Left ventricle myocardium superior (tissue), 1 donor: Measurements from ENCODE around the gene FAU. TPM values are rescaled to one million over a fixed set of nuclear protein-coding genes. Genes with fewer than 3 reads are reported as not detected.

Experiments
- ATAC-seq: fragments of 200-7000 bp; cut with Tn5 transposase; one replicate; pipeline ENCODE4 v1.9.1; 2020; ENCODE audit warnings: mild to moderate bottlenecking, moderate library complexity
- DNase-seq: peaks from one replicate; pipeline ENCODE4 v3.0.0-alpha.2; 2020
- intact Hi-C: fragments of 100-400 bp; cut with micrococcal nuclease; formaldehyde crosslinking; loops from one replicate; pipeline ENCODE4 v1.11.0; 2022
- total RNA-seq: library from RNA; stranded (reverse); fragmentation: NEBNext Ultra II Directional; extraction: Animal tissue kit (Norgen Biotek cat#: 25700); gene quantifications from one replicate; pipeline ENCODE4 v1.2.1, GENCODE V29; 2021
- donor health status: DM: no; HTN: yes; CAD: no; lungs with severe emphysema.

FAU gene
- total RNA-seq, 1 donor from 2014 or later, result 724 TPM

DNA sequence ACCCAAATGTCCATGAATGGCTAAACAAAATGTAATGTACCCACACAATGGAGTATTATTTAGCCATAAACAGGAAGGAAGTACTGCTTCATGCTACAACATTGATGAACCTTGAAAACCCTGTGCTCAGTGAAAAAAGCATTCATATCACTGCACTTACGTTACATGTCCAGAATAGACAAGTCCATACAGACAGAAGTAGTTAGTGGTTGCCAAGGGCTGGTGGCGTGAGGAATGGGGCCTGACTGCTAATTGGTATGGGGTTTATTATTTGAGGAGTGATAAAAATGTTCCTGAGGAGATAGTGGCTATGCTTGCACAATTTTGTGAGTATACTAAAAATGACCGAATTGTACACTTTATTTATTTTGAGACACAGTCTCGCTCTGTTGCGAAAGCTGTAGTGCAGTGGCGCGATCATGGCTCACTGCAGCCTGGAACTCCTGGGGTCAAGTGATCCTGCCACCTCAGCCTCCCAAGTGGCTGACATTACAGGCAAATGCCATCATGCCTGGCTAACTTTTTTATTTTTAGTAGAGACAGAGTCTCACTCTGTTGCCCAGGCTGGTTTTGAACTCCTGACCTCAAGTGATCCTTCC lies 20.1 kb upstream of the FAU start:
- intact Hi-C loops, result no loop called here
- DNase-seq, result no peak
- no peak for ATAC-seq

DNA sequence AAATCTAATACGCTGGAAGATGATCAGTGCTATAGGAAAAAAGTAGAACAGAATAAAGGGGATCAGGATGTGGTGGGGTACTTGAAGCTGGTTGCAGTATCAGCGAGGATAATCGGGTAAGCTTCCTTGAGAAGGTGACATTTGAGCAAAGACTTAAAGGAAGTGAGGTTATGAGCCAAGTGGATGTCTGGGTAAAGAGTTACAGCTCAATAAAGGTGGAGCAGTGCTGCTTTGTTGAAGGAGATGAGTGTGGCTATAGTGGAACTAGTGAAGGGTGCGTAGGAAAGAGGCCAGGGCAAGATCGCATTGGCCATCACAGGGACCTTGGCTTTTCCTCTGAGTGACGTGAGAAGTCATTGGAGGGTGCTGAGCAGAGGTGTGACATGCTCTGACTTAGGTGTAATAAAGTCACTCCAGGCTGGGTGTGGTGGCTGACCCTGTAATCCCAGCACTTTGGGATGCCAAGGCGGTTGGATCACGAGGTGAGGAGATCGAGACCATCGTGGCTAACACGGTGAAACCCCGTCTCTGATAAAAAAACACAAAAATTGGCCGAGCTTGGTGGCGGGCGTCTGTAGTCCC lies 14.7 kb upstream of the FAU start:
- intact Hi-C loops, result no loop called here
- no peak for DNase-seq
- no peak for ATAC-seq

DNA sequence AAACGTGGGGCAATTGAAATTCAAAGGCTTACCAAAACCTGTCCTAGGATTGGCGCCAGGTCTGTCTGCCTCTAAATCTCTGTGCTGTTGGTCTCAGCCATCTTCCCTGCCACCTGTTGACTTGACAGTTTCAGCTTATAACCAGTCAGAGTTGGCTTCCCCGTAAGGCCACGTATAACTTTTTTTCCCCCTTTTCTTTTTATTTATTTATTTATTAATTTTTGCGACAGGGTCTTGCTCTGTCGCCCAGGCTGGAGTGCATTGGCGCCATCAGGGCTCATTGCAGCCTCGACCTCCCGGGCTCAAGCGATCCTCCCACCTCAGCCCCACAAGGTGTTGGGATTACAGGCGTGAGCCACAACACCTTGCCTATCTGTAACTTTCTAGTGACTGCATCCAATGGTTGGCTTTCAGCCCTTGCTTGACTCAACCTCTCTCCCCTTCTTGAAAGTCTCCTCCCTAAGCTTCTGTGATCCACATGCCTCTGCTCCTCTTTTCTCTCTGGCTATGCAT lies 13.8 kb upstream of the FAU start:
- intact Hi-C loops, result no loop called here
- ATAC-seq (no peak), DNase-seq (no peak)

DNA sequence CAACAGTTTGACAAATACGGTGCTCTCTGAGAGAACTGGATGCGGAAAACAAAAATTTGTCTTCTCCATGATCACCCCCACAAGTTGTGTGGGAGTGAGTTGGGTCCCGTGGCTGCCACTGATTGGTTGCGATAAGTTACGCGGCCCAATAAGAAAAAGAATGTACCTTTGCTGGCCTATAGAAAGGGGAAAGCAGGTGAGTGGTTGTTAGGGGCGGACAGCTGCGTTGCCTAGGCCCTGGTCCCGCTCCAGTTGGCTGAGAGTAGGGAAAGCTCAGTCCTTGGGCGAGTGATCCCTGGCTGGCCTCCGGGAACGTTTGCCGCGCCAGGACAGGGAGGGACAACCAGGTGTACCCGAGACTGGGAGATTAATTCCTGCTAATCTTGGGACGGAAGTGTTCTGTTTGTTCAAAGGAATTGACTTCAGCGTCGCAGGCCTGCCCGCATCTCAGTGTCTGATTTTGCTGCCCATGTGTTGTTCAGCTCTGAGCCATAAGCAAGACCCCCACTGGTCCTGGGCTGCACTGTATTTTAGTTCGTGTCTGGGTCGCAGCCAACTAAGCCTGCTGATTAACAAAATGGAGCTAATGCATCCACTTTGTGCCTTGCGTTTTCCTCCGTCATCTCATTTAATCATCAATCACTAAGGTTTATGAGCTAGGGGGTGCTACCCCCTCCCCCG lies 13.2 kb upstream of the FAU start:
- DNase-seq (peak; percentile 92), ATAC-seq (peak; percentile 90)
- intact Hi-C loops, result no loop called here

DNA sequence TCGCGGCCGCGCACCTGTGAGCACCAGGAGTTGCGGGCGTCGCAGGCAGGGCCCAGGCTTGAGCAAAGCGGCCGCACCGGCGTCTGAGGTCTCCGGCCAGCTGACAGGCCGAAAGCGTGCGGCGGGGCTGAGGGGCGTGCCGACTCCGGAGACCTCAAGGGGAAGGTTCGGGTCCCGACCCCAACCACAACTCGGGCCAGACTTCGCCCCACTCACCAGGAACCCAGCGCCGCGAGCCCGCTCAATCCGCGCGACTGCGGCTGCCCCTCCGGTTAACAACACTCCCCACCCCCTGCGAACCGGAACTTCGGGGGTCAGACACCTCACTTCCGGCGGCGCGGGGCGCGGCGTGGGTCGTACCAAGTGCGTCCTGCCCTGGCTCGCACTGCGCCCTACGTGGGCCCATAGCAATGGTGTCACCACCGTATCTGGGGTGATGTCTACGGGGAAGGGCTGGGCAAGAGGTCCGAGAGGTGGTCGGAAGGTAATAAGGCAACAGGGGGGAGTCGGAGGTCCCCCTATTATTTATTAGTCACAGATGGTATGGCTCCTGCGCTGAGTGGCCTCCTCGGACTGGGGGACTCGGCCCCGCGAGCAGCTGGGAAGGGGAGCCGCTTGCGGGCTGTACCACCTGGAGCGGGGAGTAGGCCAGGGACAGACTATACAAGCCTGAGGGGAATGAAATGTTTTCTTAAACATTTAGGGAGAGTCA lies 12.5 kb upstream of the FAU start, which contains the start of gene SYVN1:
Gene SYVN1 (minus strand): TSS at position 280 of the 712 bp plus-strand sequence. CDS start 918 bp downstream, outside the sequence.
- intact Hi-C loops, result no loop called here
- ATAC-seq (peak; percentile 92), DNase-seq (peak; percentile 95)

DNA sequence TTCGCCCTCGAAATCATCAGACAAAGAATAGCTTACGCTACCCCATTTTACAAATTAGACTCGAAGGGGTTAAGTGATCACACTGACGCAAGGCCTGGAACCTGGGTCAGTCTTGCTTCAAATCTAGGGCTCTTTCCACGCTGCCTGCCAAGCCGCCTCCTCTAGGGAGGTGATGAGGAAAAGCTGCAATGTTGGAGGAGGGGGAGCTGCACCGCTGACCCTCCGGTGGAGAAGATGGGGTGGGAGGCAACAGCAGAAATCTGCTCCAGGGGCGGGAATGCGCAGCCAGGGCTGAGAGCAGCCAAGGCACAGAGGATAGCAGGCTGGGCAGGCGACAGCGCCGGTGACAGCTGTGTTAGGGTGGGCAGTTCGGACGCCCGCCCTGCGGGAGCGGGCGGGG lies 11.8 kb upstream of the FAU start:
- intact Hi-C loops, result no loop called here
- DNase-seq, result peak; percentile 64
- ATAC-seq, result peak; percentile 0

DNA sequence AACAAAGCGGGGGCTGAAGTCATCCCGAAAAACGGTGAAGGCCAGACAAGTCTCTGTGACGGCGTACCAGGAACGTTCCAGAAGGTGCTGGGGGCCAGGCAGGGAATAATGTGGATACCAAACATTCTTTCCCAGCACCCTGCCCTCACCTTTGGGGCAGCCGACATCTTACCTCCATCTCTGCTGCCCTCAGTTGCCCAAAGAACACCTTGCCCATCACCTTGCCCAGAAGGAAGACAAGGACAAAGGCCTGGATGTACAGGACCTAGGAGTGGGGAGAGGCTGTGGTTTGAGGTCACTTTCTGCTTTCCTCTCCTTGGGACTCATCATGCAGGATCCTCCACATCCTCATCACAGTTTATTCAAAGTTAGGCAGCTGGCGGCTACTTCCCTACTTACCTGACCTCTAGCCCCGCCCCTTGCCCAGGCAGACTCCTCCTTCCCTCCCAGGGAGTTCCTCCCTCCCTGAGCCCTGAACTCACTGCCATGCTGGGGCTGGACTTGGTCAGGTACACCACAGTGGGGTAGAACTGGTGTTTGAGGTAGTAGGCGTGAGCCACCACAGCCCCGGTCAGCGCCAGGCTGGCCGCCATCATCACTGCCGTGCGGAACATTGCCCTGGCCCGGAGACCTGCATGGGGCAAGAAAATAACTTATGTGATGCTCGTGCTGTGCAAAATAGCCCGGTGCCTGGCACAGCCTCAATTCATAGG lies 11.2 kb upstream of the FAU start:
- ATAC-seq (no peak), DNase-seq (no peak)
- intact Hi-C loops, result no loop called here

DNA sequence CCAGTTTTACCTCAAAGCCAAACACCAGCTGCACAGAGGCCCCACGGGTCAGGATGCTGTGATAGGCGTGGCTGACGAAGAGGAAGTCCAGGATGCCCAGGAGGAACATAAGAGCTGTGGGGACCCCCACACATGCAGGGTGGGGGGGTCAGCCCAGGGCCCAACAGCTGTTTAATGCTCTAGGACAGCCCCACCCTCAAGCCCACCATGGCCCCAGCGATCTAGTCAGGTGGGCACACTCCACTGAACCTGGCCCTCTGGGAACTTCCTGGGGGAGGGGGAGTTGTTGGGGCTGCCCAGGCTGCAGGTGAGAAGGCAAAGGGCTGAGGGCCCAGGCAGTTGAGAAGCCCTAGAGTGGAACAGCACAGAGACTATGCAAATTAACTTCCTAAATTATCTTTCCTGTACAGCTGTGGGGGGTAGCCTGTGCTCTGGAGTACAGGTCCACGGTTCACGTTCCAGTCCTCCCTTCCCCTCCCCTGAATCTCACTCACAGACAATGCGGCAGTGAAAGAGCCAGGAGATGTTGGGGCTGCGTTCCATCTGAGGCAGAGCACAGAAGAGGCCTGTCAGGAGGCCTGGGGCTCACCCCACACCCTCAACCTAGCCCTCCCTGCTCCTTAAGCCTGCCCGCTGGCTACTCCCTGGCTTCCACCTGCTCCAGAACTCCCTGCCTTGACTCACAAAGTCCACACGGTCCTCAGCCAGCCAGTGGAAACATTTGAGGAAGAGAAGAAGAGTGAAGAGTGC lies 10.5 kb upstream of the FAU start:
- intact Hi-C loops, result no loop called here
- DNase-seq (no peak), ATAC-seq (no peak)

DNA sequence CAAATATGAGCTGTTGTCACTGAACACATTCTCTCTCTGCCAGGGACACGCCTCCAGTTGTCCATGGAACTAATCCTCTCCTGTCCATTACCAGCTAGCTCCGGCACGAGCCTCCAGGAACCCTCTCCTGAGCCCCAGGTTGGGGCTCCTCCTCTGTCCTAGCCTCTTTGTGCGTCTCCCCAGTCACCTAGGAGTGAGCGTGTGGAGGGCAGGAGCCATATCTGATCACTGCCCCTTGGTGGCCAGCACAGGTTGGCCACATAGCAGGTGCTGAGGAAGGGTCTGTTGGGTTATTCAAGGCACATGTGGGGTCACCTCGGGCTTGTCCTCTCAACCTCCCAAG lies 9.9 kb upstream of the FAU start:
- intact Hi-C loops, result no loop called here
- ATAC-seq (no peak), DNase-seq (no peak)

DNA sequence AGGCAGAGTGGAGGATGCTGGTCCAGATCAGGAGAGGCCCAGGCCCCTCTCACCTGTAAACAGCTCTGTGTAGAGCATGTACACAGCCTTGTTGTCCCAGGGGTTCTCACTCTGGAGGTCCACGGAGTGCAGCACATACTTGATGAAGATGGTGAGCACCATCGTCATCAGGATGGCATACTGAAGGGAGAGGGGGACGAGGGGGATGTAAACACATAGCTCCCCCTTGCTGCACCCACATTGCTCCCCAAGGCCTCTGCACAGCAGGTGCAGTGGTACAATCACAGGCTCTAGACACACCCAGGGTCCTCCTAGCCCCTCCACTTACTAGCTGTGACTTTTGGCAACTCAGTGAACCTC lies 9.5 kb upstream of the FAU start:
- ATAC-seq (no peak), DNase-seq (no peak)
- intact Hi-C loops, result no loop called here

DNA sequence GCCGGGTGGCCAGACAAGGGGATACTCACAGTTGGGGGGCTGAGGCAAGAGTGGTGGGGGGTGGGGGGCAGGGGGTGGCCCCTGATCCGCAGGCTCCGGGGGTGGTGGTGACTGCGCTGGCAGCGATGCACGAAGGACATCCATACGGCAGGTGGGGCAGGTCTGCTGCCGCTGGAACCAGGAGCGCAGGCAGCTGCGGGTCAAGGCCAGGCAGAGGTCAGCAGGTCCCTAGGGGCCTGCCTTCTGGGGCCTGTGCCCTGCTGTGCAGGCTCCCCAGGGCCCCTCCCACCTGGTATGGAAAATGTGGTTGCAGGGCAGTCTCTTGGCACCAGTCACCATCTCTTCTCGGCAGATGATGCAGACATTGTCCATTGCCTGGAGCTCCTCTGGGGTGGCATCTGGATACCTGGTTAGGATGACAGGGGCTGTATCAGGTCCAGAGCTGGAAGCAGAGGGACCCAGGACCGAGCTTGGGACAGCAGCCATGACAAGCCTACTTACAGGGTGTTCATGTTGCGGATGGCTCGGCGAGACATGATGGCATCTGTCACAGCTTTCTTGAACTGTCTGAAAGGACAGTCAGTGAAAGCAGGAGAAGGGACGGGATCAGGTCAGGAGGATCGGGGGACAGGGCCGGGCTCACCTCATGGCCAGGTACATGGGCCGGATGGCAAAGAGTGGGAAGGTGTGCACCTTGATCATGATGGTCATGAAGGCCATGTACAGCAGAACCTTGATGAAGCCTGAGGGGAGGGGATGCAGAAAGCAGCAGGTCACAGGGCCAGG lies 8.9 kb upstream of the FAU start:
- DNase-seq (no peak), ATAC-seq (no peak)
- intact Hi-C loops, result no loop called here

DNA sequence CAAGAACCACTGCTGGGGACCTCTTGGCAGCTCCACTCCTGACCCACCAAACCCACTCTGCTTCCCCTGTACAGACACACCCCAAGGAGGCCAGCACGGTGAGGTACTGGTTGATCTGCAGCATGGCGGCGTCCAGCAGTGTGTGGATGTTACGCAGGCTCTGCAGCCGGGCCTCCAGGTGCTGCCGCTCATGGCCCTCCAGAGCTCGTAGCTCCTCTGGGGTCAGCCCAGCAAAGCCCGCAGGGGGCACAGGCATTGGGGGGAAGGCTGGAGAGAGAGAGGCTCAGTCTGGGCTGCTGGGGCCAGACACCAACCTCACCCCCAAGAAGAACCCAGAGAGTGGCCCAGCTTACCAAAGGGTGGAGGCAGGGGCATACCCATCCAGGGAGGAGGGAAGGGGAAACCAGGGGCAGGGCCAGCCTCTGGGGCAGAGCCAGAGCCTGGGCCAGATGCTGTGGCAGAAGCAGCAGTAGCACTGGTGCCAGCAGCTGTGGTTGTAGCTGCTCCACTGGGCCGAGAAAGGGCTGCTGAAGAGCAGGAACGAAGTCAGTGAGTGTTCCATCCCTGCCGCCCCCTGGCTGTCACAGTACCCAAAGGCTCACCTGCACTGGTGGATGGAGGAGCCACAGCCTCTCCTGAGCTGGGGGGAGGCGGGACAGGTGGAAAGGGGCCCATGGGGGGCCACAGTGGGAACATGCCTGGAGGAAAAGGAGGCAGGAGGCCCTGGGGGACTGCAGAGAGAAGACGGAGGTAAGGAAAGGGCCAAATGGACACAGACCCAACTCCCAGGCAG lies 7.9 kb upstream of the FAU start:
- DNase-seq (no peak), ATAC-seq (no peak)
- intact Hi-C loops, result no loop called here

DNA sequence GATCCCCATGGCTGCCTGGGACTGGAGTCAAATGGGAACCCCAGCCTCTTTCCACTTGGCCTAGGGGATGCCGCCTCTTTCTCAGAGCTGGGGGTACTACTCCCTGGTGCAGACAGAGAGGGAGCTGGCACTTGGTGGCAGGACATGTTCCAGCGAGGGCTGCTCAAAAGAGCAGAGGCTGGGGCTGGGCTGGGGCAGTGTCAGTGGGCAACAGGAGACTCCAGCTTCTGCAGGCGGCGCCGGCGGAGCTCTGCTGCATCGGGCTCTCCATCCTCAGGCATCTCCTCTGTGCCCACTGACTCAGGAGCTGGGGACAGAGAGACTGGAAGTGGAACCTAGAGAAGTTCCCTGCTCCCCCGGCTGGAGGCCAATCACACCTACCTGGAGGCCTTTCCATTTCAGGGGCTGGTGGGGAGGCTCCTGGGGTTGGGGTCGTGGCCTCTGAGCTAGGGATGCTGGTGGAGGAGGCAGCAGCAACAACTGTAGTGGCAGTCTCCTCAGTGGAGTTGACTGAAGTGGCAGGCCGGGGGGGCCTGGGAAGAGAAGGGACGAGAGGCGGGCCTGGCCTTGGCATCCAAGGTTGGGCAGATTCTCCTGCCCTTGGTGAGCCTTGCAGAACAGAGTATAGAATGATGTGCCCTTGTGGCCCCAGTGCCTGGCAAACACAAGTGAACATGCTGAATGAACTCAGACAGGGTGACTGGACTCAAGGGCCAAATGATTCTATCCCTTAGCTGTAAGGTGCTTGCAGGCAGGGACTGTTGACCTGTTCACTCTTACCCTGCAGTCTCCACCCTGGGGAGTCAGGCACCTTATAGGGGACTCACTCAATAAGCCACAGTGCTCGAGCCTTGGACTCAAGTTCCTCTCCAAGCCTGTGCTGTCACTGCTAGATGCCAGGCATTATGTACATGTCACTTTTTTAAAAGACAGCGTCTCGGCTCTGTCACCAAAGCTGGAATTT lies 6.5 kb upstream of the FAU start:
- intact Hi-C loops, result no loop called here
- ATAC-seq, result no peak
- DNase-seq, result no peak

DNA sequence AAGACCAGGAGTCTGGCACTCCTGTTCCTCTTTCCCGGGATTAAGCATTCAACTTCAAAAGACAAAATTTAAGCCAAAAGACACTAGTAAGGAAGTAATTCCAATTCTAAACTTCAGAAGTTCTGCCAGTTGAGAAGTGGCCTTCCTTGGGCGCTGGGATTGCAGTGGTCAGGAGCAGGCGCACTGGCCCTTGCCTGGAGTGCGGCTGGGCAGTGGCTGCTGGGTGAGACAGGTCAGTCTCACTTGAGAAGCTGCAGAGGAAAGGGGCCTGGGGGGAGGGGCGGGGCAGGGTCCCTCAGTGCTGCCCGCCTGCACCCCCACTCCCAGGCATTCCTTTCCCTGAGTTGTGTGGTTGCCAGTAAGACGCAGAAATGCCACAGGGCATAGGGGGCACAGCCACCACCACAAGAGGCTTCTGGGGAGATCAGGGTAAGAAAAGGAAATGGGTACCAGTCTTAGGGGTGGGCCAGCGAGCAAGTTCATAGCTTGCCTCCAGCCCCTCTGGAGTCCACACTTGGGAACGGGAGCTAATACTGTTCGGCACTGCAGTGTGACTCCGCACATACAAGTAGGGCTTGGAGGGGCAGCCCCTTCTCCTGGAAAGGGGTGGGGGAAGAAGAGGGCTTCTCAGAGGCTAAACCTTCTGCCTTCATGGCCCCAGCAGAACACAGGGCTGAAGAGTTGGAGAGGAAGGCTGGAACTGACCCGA lies 5.7 kb upstream of the FAU start:
- DNase-seq (no peak), ATAC-seq (no peak)
- intact Hi-C loops, result no loop called here

DNA sequence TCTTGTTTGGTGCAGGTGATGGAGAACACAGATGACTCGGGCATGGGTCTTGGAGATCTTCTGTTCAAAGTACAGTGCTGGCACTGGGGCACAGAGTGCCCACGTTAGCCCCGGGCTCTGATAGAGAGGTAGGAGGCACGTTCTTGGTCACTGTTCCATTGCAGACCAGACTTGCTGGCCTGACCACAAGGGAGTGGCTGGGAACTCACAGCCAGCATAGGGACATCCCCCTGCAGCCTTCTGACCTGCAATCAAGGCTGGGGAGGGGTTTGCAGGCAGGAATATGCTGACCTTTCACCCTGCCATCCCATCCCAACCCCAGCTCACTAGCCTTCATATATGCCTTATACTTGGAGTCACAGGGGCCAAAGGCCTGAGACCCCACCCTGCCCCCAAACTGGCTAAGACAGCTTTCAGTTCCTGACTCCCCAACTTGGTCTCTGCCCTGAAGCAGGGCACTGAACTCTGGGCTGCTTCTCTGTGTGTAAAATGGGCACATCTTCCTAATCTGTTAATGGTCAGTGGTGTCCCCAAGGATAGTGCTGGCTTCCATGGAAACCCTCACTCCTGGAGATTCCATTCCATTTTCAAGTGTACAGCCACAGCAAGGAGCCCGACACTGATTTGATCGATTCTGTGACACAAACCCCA lies 4.8 kb upstream of the FAU start:
- no peak for DNase-seq
- ATAC-seq, result no peak
- intact Hi-C loops, result no loop called here
